Measurements from ENCODE around the gene FLNB. TPM values are rescaled to one million over a fixed set of nuclear protein-coding genes. Genes with fewer than 3 reads are reported as not detected.

Gene FLNB
- polyA plus RNA-seq, 3 donors, result 0.47 to 4.0 (median 2.1) TPM

DNA sequence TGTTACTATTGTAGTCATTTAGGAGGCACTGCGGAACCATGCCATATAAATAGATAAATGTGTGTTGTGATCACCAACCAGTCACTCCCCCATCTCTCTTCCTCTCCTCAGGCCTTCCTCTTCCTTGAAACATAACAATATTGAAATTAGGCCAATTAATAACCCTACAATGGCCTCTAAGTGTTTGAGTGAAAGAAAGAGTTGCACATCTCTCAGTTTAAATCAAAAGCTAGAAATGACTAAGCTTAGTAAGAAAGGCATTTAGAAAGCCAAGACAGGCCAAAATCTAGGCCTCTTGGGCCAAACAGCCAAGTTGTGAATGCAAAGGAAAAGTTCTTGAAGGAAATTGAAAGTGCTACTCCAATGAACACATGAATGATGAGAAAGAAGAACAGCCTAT, 210.7 kb downstream of the FLNB start:
- Histone ChIP-seq H3K4me2 (replicated peaks; ENCODE audit: extremely low read depth, low read length, poor library complexity, severe bottlenecking) (no peak overlapping the region), H3K4me1 (ENCODE audit: control insufficient read depth in 1 of 2, insufficient read depth in 2 of 2, low read length in 2 of 2) (peaks cover 32 to 33% of the 10 kb centered on the region in 2 donors), H3K4me3 (replicated peaks in 1 of 3; ENCODE audit: low read depth in 2 of 3, low read length in 3 of 3) (no peak overlapping the region), H2AFZ (ENCODE audit: insufficient read depth, low read depth, low read length, poor library complexity, severe bottlenecking) (no peak overlapping the region), H3K79me2 (ENCODE audit: insufficient read depth, low read length) (no peaks in the 10 kb centered on the region), H3K9me3 (replicated peaks in 1 of 2; ENCODE audit: control insufficient read depth in 1 of 2, insufficient read depth in 1 of 2, low read length in 2 of 2) (no peaks in the 10 kb centered on the region), H4K20me1 (ENCODE audit: insufficient read depth, low read length) (no peaks in the 10 kb centered on the region), H3K9ac (ENCODE audit: insufficient read depth, low read length, poor library complexity, severe bottlenecking) (no peak overlapping the region), H3K27me3 (ENCODE audit: control insufficient read depth in 2 of 2, insufficient read depth in 2 of 2, low read length in 2 of 2) (no peaks in the 10 kb centered on the region), H3K27ac (ENCODE audit: low read depth in 1 of 2, low read length in 2 of 2) (no peak overlapping the region), H3K36me3 (replicated peaks in 1 of 2; ENCODE audit: control insufficient read depth in 1 of 2, insufficient read depth in 2 of 2, low read length in 2 of 2) (no peaks in the 10 kb centered on the region)
- Mint-ChIP-seq H3K9me3 (no peaks in the 10 kb centered on the region), H3K36me3 (no peaks in the 10 kb centered on the region), H3K4me3 (no peak overlapping the region), H3K27ac (no peak overlapping the region), H3K27me3 (ENCODE audit: low read depth in 3 of 3) (peaks cover 0 to 3% (median 2%) of the 10 kb centered on the region in 3 donors), H3K4me1 (peaks cover 36% of the 10 kb centered on the region)
- no peak for DNase-seq
- TF ChIP-seq, protein P1, sequence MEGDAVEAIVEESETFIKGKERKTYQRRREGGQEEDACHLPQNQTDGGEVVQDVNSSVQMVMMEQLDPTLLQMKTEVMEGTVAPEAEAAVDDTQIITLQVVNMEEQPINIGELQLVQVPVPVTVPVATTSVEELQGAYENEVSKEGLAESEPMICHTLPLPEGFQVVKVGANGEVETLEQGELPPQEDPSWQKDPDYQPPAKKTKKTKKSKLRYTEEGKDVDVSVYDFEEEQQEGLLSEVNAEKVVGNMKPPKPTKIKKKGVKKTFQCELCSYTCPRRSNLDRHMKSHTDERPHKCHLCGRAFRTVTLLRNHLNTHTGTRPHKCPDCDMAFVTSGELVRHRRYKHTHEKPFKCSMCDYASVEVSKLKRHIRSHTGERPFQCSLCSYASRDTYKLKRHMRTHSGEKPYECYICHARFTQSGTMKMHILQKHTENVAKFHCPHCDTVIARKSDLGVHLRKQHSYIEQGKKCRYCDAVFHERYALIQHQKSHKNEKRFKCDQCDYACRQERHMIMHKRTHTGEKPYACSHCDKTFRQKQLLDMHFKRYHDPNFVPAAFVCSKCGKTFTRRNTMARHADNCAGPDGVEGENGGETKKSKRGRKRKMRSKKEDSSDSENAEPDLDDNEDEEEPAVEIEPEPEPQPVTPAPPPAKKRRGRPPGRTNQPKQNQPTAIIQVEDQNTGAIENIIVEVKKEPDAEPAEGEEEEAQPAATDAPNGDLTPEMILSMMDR (IDR thresholded peaks at IDR 0.05), result no peak
- intact Hi-C loops (cut with micrococcal nuclease), result no loop called here
- no CpG with 5 or more reads among the region's 1 CpG for WGBS (ENCODE audit: insufficient coverage)

Other genes with a start within 250 kb of the FLNB start
- under 1 TPM in 1 of 3 donors, not detected in 2; 0.19 TPM for gene DNASE1L3, start 202.6 kb downstream of the FLNB start, polyA plus RNA-seq
- gene ABHD6, start 229.4 kb downstream of the FLNB start, polyA plus RNA-seq, result 10 to 100 TPM in 1 of 3 donors, 1 to 10 TPM in 2; 7.3 to 11.6 (median 9.0) TPM